ENCODE measurements around the gene OR6C65.
"Not testable (repeated sequence)": the region's sequence is repeated elsewhere in the genome, so short reads cannot be mapped to it uniquely, and the experiment has no call there.

The OR6C65 gene

DNA sequence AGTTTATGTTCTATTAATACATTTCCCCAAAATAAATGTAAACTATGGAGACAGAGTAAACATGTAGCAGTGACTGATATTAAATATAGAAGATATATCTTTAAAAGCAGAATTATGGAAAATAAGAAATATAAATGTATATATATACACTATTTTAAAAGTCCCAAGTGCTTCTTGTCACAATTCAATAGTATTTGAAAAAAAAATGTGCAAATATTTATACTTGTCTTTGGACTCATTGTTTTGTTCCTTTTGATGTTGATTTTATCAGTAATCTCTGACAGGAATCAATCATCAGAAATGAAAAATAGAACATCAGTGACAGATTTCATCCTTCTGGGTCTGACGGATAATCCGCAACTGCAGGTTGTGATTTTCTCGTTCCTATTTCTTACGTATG is 25.6 kb downstream of the OR6C65 start, which contains the start of gene OR6C76:
OR6C76 (plus strand) TSS at position 301 of the 400 bp plus-strand sequence; CDS start at position 301, 0 bp downstream.
- no peak for DNase-seq (ENCODE audit: low read depth)
- TF ChIP-seq, protein P1, sequence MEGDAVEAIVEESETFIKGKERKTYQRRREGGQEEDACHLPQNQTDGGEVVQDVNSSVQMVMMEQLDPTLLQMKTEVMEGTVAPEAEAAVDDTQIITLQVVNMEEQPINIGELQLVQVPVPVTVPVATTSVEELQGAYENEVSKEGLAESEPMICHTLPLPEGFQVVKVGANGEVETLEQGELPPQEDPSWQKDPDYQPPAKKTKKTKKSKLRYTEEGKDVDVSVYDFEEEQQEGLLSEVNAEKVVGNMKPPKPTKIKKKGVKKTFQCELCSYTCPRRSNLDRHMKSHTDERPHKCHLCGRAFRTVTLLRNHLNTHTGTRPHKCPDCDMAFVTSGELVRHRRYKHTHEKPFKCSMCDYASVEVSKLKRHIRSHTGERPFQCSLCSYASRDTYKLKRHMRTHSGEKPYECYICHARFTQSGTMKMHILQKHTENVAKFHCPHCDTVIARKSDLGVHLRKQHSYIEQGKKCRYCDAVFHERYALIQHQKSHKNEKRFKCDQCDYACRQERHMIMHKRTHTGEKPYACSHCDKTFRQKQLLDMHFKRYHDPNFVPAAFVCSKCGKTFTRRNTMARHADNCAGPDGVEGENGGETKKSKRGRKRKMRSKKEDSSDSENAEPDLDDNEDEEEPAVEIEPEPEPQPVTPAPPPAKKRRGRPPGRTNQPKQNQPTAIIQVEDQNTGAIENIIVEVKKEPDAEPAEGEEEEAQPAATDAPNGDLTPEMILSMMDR (IDR thresholded peaks at IDR 0.05; ENCODE audit: insufficient read depth, low read depth, low read length, missing control alignments), result no peak
- no peak within 1 kb of the TSS for H3K4me3 ChIP-seq (ENCODE audit: low read depth, low read length)

DNA sequence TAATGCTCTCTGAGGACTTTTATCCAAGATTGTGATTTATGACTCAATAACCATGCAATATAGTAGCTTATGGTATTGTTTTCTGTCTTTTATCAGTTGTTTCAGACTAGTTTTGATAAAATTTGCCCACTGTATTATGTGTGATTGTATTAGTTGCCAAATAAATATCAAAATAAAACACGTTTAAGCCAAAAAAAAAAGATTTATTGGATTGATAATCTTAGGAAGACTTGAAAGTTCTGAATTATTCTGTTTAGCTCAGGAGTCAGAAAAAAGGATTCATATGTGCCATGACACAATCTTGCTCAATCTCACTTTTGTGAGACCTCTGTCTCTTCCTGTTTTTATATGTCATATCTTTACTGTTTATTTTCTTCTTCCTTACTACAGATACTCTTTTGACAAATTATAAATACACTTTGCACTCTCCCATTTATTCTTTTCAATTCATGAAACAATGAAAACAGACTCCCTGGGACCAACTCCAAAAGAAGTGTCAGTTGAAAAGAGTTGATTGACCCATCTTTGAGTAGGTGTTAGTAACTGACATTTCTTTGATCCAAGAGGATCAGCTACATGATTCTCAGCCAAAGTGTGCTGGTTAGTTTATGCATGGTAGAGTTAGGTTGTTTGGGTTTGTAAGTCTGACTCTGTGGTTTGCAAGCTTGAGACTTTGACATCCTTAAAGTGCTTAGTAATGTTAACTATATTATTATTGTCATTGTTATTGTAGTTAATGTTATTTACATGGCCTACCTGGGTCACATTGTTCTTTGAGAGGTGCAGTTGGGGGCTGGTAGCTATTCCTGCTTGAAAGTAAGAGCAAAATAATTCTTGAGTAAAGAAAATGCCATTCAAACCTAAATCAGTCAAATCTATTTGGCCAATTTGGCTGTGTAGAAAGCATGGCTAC is 28.3 kb downstream of the OR6C65 start:
- no peak overlapping the region for H3K4me3 ChIP-seq (ENCODE audit: low read depth, low read length)
- no peak for DNase-seq (ENCODE audit: low read depth)
- TF ChIP-seq, protein P1 (IDR thresholded peaks at IDR 0.05; ENCODE audit: insufficient read depth, low read depth, low read length, missing control alignments), result no peak

DNA sequence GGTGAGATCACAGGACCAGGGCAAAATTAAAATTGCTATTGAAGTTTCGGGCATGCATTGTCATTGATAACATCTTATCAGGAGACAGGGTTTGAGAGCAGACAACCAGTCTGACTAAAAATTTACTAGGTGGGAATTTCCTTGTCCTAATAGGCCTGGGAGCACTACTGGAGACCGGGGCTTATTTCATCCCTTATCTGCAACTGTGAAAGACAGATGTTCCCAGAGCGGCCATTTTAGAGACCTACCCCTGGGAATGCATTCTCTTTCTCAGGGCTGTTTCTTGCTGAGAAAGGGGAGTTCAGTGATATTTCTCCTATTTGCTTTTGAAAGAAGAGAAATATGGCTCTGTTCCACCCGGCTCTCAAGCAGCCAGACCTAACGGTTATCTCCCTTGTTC is 40.9 kb downstream of the OR6C65 start:
- not testable (repeated sequence) for DNase-seq (ENCODE audit: low read depth); H3K4me3 ChIP-seq (ENCODE audit: low read depth, low read length)

DNA sequence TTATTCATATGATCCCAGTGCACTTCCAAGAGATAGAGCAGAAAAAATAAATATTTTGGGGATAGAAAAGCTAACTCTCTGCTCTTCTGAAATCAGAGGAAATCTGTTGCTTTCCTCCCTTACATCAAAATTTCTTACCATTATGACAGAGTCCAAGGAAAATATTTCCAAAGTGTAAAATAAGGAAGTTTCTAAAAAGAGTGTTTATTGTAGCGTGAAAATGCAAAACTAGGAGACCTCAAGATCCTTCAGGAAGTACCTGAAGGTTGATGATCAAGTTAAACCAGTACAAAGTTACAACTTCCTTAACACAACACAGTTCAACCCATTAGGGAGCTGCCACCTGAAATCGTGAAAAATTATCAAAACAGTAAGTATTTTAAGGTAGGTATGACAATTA is 43.4 kb downstream of the OR6C65 start, which contains the start of gene OR6C2:
OR6C2 (plus strand) TSS at position 301 of the 400 bp plus-strand sequence. CDS start 8,138 bp downstream, outside the sequence.
- no peak within 1 kb of the TSS for H3K4me3 ChIP-seq (ENCODE audit: low read depth, low read length)
- no peak for DNase-seq (ENCODE audit: low read depth)
- TF ChIP-seq, protein P1 (IDR thresholded peaks at IDR 0.05; ENCODE audit: insufficient read depth, low read depth, low read length, missing control alignments), result no peak

DNA sequence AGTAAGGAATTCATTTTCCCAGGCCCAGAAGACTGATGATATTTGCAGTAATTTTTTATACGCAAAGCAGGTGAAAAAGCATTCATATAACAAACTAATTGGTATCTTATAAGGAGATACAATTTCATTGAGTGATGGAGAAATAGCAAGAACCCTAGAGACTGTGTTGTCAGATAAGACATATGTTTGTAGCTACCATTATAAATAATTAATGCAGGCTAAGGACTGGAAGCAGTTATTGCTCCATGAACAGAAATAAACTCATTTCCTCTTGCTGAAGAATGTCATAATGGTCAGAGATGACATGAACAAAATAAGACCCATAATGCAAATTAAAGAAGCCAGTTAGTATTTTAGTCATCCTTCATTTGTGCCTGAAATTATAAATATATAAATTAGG is 45.0 kb downstream of the OR6C65 start:
- no peak overlapping the region for H3K4me3 ChIP-seq (ENCODE audit: low read depth, low read length)
- DNase-seq (ENCODE audit: low read depth), result no peak
- TF ChIP-seq, protein P1 (IDR thresholded peaks at IDR 0.05; ENCODE audit: insufficient read depth, low read depth, low read length, missing control alignments), result no peak

DNA sequence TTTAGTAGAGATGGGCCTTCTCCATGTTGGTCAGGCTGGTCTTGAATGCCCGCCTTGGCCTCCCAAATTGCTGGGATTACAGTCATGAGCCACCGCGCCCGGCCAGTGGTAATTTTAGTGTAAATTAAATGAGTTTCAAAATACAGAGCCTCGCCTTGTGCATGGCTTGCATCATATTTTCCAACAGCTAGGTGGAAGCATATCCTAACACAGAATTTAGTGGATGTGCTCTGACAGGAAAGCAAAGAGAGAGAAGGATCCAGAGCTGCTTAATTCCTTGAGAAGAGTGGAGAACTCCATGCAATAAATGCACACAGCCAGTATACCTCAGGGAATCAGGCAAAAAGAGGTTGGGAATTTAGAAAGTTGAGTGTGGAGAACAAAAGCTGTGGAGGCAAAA is 46.0 kb downstream of the OR6C65 start:
- DNase-seq (ENCODE audit: low read depth), result no peak
- TF ChIP-seq, protein P1 (IDR thresholded peaks at IDR 0.05; ENCODE audit: insufficient read depth, low read depth, low read length, missing control alignments), result no peak
- H3K4me3 ChIP-seq (ENCODE audit: low read depth, low read length), result no peak overlapping the region

DNA sequence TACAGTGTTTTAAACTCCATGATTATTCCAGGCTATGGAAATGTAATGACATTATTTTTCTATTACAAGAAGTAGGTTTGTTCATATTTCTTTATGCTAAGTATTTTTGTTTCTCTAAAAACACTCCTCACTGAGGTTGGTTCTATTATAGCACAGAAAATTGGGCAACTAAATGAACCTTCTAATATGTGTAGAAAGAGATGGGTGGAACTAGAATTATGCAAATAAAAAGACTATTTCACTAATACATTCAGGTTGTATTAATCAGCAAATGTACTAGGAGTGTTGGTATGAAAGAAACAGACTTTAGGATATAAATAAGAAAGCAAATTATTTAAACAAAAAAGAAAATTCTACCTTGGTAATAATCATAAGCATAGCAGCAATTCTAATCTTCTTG is 48.5 kb downstream of the OR6C65 start:
- no peak overlapping the region for H3K4me3 ChIP-seq (ENCODE audit: low read depth, low read length)
- no peak for DNase-seq (ENCODE audit: low read depth)
- TF ChIP-seq, protein P1 (IDR thresholded peaks at IDR 0.05; ENCODE audit: insufficient read depth, low read depth, low read length, missing control alignments), result no peak
